PC-3 (cell line): Measurements from ENCODE around the gene NXPH2.

ENCODE experiments used
- CTCF ChIP-seq: fragments of 300-600 bp; sonication (generic); conservative IDR thresholded peaks from 2 replicates; pipeline ENCODE4 v1.5.1; 2017; ENCODE audit warnings: antibody characterized with exemption, low read depth, mild to moderate bottlenecking, low read length
- EZH2 ChIP-seq: fragments of 300-600 bp; sonication (generic); IDR thresholded peaks from one replicate; pipeline ENCODE4 v1.6.1; 2017; ENCODE audit warnings: antibody characterized with exemption, mild to moderate bottlenecking, low read length; ENCODE audit not compliant: unreplicated experiment
- EZH2phosphoT487 ChIP-seq: fragments of 300-600 bp; sonication (generic); IDR thresholded peaks from 2 replicates; pipeline ENCODE4 v1.6.1; 2018; ENCODE audit warnings: mild to moderate bottlenecking, antibody characterized with exemption, low read length, borderline replicate concordance

- TF ChIP-seq CTCF (no peak; the same call in 1 of the 2 replicates), EZH2 (no peak), EZH2phosphoT487 (no peak)
Measured at GRCh38 chr2:138658187-138658894, 121.8 kb downstream of the NXPH2 start.
